Measurements from ENCODE around the gene CFAP90. TPM values are rescaled to one million over a fixed set of nuclear protein-coding genes. Genes with fewer than 3 reads are reported as not detected.

Gene CFAP90
- polyA plus RNA-seq, 1 donor from 2014 or later: 0.45 TPM

DNA sequence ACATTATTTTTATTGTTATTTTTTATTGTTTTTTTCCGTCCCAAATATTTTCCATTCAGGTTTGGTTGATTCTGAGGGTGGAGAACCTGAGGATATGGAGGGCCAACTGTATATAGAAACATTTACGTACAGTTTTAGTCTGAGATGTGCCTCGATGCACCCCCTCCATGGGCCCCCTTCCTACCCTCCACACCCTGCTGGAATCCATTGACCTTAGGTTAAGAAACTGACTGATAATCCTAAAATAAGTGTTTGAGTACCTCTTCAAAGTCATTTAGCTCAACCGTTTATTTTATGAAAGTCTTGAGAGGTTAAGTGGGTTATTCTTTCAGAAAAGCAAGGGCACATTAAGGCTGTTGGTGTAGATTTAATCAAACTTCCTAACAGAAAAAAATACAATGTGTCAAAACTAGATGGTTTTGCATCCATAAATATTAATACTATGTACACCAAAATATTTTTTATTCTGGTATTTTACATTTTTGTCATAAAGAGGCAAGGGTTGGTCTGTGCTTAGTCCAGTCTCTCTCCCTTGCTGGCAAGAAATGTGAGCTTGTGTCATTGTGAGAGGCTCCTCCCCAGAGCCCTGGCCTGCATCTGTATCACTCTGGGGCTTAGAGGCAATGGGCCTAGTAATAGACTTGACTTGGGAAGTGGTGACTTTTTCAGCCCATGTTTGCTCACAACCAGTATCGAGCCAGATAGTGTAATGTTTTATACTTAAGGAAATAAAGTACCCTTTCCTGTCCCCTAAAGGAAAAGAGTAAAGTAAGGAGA lies 33.7 kb upstream of the CFAP90 start:
- H3K4me2 ChIP-seq (ENCODE audit: low read length): no peak overlapping the region
- no peak overlapping the region for H2AFZ ChIP-seq (ENCODE audit: low read depth, low read length)
- H3K79me2 ChIP-seq (replicated peaks; ENCODE audit: insufficient read depth, low read length): no peaks in the 10 kb centered on the region
- H3F3A ChIP-seq (ENCODE audit: insufficient read depth, low read length, poor library complexity, severe bottlenecking): no peaks in the 10 kb centered on the region
- H3K27ac ChIP-seq (ENCODE audit: low read length): no peak overlapping the region
- TF ChIP-seq EP300 (conservative IDR thresholded peaks at IDR 0.05; ENCODE audit: poor library complexity, severe bottlenecking) (no peak), MXI1 (conservative IDR thresholded peaks at IDR 0.05; ENCODE audit: poor library complexity, severe bottlenecking) (no peak), RAD21 (conservative IDR thresholded peaks at IDR 0.05) (no peak), SMC3 (conservative IDR thresholded peaks at IDR 0.05; ENCODE audit: poor library complexity) (no peak), POLR2AphosphoS5 (IDR thresholded peaks at IDR 0.05) (no peak), TAF1 (IDR thresholded peaks at IDR 0.05; ENCODE audit: low read depth) (no peak), EZH2 (IDR thresholded peaks at IDR 0.05; ENCODE audit: borderline replicate concordance, insufficient read depth, low read length, poor library complexity, severe bottlenecking) (no peak)
- TF ChIP-seq, protein P1, sequence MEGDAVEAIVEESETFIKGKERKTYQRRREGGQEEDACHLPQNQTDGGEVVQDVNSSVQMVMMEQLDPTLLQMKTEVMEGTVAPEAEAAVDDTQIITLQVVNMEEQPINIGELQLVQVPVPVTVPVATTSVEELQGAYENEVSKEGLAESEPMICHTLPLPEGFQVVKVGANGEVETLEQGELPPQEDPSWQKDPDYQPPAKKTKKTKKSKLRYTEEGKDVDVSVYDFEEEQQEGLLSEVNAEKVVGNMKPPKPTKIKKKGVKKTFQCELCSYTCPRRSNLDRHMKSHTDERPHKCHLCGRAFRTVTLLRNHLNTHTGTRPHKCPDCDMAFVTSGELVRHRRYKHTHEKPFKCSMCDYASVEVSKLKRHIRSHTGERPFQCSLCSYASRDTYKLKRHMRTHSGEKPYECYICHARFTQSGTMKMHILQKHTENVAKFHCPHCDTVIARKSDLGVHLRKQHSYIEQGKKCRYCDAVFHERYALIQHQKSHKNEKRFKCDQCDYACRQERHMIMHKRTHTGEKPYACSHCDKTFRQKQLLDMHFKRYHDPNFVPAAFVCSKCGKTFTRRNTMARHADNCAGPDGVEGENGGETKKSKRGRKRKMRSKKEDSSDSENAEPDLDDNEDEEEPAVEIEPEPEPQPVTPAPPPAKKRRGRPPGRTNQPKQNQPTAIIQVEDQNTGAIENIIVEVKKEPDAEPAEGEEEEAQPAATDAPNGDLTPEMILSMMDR (IDR thresholded peaks at IDR 0.05; ENCODE audit: poor library complexity, severe bottlenecking): no peak
- TF ChIP-seq, protein P2, sequence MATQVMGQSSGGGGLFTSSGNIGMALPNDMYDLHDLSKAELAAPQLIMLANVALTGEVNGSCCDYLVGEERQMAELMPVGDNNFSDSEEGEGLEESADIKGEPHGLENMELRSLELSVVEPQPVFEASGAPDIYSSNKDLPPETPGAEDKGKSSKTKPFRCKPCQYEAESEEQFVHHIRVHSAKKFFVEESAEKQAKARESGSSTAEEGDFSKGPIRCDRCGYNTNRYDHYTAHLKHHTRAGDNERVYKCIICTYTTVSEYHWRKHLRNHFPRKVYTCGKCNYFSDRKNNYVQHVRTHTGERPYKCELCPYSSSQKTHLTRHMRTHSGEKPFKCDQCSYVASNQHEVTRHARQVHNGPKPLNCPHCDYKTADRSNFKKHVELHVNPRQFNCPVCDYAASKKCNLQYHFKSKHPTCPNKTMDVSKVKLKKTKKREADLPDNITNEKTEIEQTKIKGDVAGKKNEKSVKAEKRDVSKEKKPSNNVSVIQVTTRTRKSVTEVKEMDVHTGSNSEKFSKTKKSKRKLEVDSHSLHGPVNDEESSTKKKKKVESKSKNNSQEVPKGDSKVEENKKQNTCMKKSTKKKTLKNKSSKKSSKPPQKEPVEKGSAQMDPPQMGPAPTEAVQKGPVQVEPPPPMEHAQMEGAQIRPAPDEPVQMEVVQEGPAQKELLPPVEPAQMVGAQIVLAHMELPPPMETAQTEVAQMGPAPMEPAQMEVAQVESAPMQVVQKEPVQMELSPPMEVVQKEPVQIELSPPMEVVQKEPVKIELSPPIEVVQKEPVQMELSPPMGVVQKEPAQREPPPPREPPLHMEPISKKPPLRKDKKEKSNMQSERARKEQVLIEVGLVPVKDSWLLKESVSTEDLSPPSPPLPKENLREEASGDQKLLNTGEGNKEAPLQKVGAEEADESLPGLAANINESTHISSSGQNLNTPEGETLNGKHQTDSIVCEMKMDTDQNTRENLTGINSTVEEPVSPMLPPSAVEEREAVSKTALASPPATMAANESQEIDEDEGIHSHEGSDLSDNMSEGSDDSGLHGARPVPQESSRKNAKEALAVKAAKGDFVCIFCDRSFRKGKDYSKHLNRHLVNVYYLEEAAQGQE (IDR thresholded peaks at IDR 0.05; ENCODE audit: borderline replicate concordance): no peak
- no peaks in the 10 kb centered on the region for H3K9me3 ChIP-seq (ENCODE audit: low read length)
- no peak overlapping the region for H3K4me3 ChIP-seq (ENCODE audit: low read length)
- peaks cover 7% of the 10 kb centered on the region for H3K36me3 ChIP-seq (ENCODE audit: insufficient read depth, low read length)
- H3K27me3 ChIP-seq (ENCODE audit: insufficient read depth, low read depth, low read length): no peaks in the 10 kb centered on the region
- no peak overlapping the region for H3K9ac ChIP-seq (ENCODE audit: low read length)
- no peaks in the 10 kb centered on the region for H3K9me2 ChIP-seq (ENCODE audit: insufficient read depth, low read length)
- H4K20me1 ChIP-seq (ENCODE audit: insufficient read depth): no peaks in the 10 kb centered on the region

GRCh38 chr5:7882926-7883325 lies 32.0 kb upstream of the CFAP90 start:
- Histone ChIP-seq H3K79me2 (replicated peaks; ENCODE audit: insufficient read depth, low read length) (no peaks in the 10 kb centered on the region), H3K9me2 (ENCODE audit: insufficient read depth, low read length) (no peaks in the 10 kb centered on the region), H4K20me1 (ENCODE audit: insufficient read depth) (no peaks in the 10 kb centered on the region), H3F3A (ENCODE audit: insufficient read depth, low read length, poor library complexity, severe bottlenecking) (no peaks in the 10 kb centered on the region), H3K27ac (ENCODE audit: low read length) (no peak overlapping the region), H3K9me3 (ENCODE audit: low read length) (no peaks in the 10 kb centered on the region), H3K4me3 (ENCODE audit: low read length) (no peak overlapping the region), H3K27me3 (ENCODE audit: insufficient read depth, low read depth, low read length) (no peaks in the 10 kb centered on the region), H2AFZ (ENCODE audit: low read depth, low read length) (no peak overlapping the region), H3K36me3 (ENCODE audit: insufficient read depth, low read length) (peaks cover 4% of the 10 kb centered on the region), H3K4me2 (ENCODE audit: low read length) (no peak overlapping the region), H3K9ac (ENCODE audit: low read length) (no peak overlapping the region)
- TF ChIP-seq TAF1 (IDR thresholded peaks at IDR 0.05; ENCODE audit: low read depth): no peak
- no peak for TF ChIP-seq SMC3 (conservative IDR thresholded peaks at IDR 0.05; ENCODE audit: poor library complexity)
- no peak for TF ChIP-seq POLR2AphosphoS5 (IDR thresholded peaks at IDR 0.05)
- TF ChIP-seq MXI1 (conservative IDR thresholded peaks at IDR 0.05; ENCODE audit: poor library complexity, severe bottlenecking): no peak
- TF ChIP-seq EZH2 (IDR thresholded peaks at IDR 0.05; ENCODE audit: borderline replicate concordance, insufficient read depth, low read length, poor library complexity, severe bottlenecking): no peak
- TF ChIP-seq, protein P2 (IDR thresholded peaks at IDR 0.05; ENCODE audit: borderline replicate concordance): no peak
- TF ChIP-seq EP300 (conservative IDR thresholded peaks at IDR 0.05; ENCODE audit: poor library complexity, severe bottlenecking): no peak
- TF ChIP-seq, protein P1 (IDR thresholded peaks at IDR 0.05; ENCODE audit: poor library complexity, severe bottlenecking): no peak
- TF ChIP-seq RAD21 (conservative IDR thresholded peaks at IDR 0.05): no peak

Measured in neural cell (in vitro differentiated cells).